GM12878 (cell line): Measurements from ENCODE around the gene TRDMT1.

Experiments
- ATF2 ChIP-seq: IDR thresholded peaks from 2 replicates; pipeline ENCODE4 v1.6.1; 2012; ENCODE audit warnings: low read length, inconsistent platforms
- BRCA1 ChIP-seq: IDR thresholded peaks from 2 replicates; pipeline ENCODE4 v1.6.1; 2011; ENCODE audit warnings: low read depth, low read length, improper control_type of control experiment
- CTCF ChIP-seq, 3 experiments: IDR thresholded peaks in 2 of 3; conservative IDR thresholded peaks in 1 of 3; 2 replicates each; pipeline ENCODE4 v1.5.1; 2011; ENCODE audit warnings: low read depth in 3 of 3, low read length in 3 of 3, mild to moderate bottlenecking in 3 of 3, control low read depth in 2 of 3, moderate library complexity in 2 of 3, inconsistent platforms in 1 of 3, mixed read lengths in 1 of 3; ENCODE audit not compliant: control insufficient read depth in 2 of 3, insufficient read depth in 1 of 3; ENCODE audit errors: extremely low read depth in 1 of 3
- EP300 ChIP-seq, 2 experiments: fragments of 150-350 bp in 1 of 2; IDR thresholded peaks; 2 replicates each; pipeline ENCODE4 v1.6.1; 2011 to 2012; ENCODE audit warnings: low read depth in 2 of 2, low read length in 2 of 2, borderline replicate concordance in 1 of 2, improper control_type of control experiment in 1 of 2, inconsistent platforms in 1 of 2; ENCODE audit not compliant: control insufficient read depth in 1 of 2
- EZH2 ChIP-seq: IDR thresholded peaks from 2 replicates; pipeline ENCODE4 v1.6.1; 2012; ENCODE audit warnings: low read depth, mild to moderate bottlenecking, control low read depth, inconsistent platforms, low read length, borderline replicate concordance; ENCODE audit not compliant: control insufficient read depth
- FOXM1 ChIP-seq: IDR thresholded peaks from 2 replicates; pipeline ENCODE4 v1.6.1; 2012; ENCODE audit warnings: low read depth, mild to moderate bottlenecking, inconsistent platforms, low read length, moderate library complexity
- GABPA ChIP-seq: IDR thresholded peaks from 2 replicates; pipeline ENCODE4 v1.6.1; 2014; ENCODE audit warnings: antibody characterized with exemption, low read depth, mild to moderate bottlenecking, inconsistent platforms
- NR2C2 ChIP-seq: IDR thresholded peaks from 2 replicates; pipeline ENCODE4 v1.6.1; 2011; ENCODE audit warnings: borderline replicate concordance, low read depth; ENCODE audit not compliant: control insufficient read depth, insufficient read length
- NR2F1 ChIP-seq: fragments of 450-650 bp; conservative IDR thresholded peaks from 2 replicates; pipeline ENCODE4 v1.6.1; 2017; ENCODE audit warnings: mild to moderate bottlenecking
- PBX3 ChIP-seq: IDR thresholded peaks from 2 replicates; pipeline ENCODE4 v1.6.1; 2011; ENCODE audit warnings: mild to moderate bottlenecking, low read depth, low read length, moderate library complexity; ENCODE audit not compliant: insufficient replicate concordance
- POLR2A ChIP-seq: IDR thresholded peaks from 2 replicates; pipeline ENCODE4 v1.6.1; 2011; ENCODE audit warnings: low read depth, mild to moderate bottlenecking, low read length
- YY1 ChIP-seq: IDR thresholded peaks from 2 replicates; pipeline ENCODE4 v1.6.1; 2011; ENCODE audit warnings: low read depth, mild to moderate bottlenecking, low read length
- ZBTB33 ChIP-seq: fragments of 450-650 bp; IDR thresholded peaks from 2 replicates; pipeline ENCODE4 v1.6.1; 2017; ENCODE audit warnings: mild to moderate bottlenecking

- TF ChIP-seq ZBTB33 (no peak), YY1 (no peak), CTCF (IDR thresholded peaks at IDR 0.05 in 2 of 3, conservative IDR thresholded peaks at IDR 0.05 in 1 of 3; ENCODE audit: control insufficient read depth in 2 of 3, extremely low read depth in 1 of 3, insufficient read depth in 1 of 3, low read depth in 3 of 3, low read length in 3 of 3) (no peak), NR2C2 (no peak), POLR2A (no peak), EP300 (IDR thresholded peaks at IDR 0.05; ENCODE audit: borderline replicate concordance in 1 of 2, control insufficient read depth in 1 of 2, low read depth in 2 of 2, low read length in 2 of 2) (no peak), FOXM1 (no peak), NR2F1 (no peak), PBX3 (no peak), ATF2 (no peak), BRCA1 (no peak), EZH2 (no peak), GABPA (no peak)
Measured at GRCh38 chr10:17141504-17142229, 59.8 kb downstream of the TRDMT1 start.
